GM10266 (cell line): ENCODE data around the gene CDH4.

Experiments used
- DNase-seq: peaks from one replicate; pipeline ENCODE4 v3.0.0; 2012; ENCODE audit errors: extremely low spot score
- TF ChIP-seq, protein P1 (sequence below): IDR thresholded peaks from 2 replicates; pipeline ENCODE4 v1.5.1; 2012; ENCODE audit warnings: mild to moderate bottlenecking, low read depth; ENCODE audit not compliant: control insufficient read depth, insufficient read depth; ENCODE audit errors: missing control alignments

Gene CDH4

DNA sequence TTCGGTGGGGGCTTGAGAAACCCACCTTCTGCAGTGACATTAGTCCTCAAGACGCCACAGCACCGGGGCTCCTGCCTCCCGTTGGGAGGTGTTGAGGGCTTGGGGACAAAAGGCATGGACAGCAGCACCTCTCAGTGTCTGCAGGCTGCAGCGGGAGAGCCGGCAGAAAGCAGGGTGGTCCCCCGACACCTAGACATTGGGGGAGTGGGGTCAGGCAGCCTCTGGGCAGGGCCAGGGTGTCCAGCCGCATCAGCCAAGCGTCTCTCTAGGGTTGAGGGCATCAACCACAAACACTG lies 549.0 kb downstream of the CDH4 start:
- TF ChIP-seq, protein P1, sequence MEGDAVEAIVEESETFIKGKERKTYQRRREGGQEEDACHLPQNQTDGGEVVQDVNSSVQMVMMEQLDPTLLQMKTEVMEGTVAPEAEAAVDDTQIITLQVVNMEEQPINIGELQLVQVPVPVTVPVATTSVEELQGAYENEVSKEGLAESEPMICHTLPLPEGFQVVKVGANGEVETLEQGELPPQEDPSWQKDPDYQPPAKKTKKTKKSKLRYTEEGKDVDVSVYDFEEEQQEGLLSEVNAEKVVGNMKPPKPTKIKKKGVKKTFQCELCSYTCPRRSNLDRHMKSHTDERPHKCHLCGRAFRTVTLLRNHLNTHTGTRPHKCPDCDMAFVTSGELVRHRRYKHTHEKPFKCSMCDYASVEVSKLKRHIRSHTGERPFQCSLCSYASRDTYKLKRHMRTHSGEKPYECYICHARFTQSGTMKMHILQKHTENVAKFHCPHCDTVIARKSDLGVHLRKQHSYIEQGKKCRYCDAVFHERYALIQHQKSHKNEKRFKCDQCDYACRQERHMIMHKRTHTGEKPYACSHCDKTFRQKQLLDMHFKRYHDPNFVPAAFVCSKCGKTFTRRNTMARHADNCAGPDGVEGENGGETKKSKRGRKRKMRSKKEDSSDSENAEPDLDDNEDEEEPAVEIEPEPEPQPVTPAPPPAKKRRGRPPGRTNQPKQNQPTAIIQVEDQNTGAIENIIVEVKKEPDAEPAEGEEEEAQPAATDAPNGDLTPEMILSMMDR: no peak
- DNase-seq: no peak

DNA sequence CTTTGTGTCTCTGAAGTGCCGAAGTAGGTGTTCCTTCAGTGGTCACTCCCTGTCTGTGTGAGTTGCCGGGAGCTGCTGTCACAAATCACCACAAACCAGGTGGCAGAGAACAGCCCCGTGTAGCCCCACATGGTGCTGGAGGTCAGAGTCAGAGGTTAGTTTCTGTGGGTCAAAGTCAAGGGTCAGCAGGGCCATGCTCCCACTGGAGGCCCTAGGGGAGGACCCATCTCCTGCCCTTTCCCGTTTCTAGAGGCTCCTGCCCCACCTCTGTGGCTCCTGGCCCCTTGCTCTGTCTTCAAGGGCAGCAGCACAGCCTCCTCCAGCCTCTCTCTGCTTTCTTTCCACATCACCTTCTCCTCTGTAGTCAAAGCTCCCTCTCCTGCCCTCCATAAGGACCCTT lies 549.4 kb downstream of the CDH4 start:
- TF ChIP-seq, protein P1: no peak
- no peak for DNase-seq

DNA sequence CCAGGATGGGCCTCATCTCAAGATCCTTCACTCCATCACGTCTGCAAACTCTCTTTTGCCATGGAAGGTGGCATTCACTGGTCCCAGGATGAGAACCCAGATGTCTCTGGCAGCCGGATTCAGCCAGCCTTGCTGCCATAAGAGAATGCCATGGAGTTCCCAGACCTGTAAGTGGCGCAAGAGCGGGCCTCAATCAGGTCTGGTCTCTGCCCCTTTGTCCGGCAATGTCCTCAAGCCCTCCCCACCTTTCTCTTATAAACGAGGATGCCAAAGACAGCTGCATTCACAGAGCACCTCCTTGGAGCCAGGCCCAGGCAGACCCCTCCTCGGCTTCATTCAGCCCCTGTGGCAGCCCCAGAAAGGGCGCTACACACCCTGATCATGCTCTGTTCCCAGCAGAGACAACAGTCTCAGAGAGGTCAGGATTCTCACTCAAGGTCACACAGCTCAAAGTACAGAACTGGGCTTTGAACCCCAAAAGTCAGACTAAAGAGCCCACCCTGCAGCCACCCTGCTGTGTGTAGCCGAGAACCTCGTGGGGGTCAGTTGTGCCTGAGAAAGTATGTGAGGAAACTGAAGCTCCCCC lies 549.9 kb downstream of the CDH4 start:
- TF ChIP-seq, protein P1: no peak

GRCh38 chr20:61802721-61803311 lies 550.8 kb downstream of the CDH4 start:
- TF ChIP-seq, protein P1: no peak
- no peak for DNase-seq

More for the DNA sequence above, 549.9 kb downstream of the CDH4 start:
- DNase-seq: no peak

GRCh38 chr20:61803416-61803914 lies 551.4 kb downstream of the CDH4 start:
- TF ChIP-seq, protein P1: no peak
- no peak for DNase-seq

DNA sequence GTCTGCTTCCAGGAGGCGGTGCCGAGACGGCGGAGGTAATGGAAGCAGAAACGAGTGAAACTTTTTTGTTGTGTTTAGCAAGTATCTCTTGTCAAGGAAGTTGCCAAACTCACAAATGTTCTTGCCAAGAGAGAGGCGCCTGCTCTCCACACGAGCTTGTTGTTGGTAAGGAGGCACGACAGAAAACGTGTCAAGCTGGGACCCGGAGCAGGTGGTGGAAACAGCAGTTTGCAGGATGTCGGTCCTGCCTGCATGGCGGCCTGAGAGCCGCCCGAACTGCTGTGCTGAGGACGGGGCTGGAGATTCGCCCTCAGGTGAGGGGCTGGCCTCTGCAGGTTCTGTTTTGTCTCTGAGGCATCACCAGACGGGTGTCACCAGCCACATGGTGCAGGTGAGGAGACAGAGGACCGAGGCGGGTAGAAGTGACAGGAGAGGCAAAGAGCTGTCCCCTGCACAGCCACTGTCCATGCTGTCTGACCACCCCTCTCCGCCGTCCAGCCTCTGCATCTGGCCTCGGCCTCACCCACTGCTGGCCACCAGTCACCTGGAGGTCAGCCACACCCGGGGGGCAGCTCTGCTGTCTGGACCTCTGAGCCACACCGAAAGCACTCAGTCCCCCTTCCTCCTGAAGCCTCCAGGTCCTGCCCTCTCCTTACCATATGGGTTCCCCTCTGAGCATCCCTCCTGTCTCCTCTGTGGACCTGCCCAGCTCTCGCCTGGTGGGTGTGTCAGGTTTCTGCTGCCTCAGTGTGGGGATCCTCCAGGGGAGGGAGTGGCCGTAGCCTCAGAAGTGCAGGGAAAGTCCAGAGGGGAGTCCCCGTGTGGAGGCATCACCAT lies 552.1 kb downstream of the CDH4 start:
- DNase-seq: no peak
- TF ChIP-seq, protein P1: no peak

DNA sequence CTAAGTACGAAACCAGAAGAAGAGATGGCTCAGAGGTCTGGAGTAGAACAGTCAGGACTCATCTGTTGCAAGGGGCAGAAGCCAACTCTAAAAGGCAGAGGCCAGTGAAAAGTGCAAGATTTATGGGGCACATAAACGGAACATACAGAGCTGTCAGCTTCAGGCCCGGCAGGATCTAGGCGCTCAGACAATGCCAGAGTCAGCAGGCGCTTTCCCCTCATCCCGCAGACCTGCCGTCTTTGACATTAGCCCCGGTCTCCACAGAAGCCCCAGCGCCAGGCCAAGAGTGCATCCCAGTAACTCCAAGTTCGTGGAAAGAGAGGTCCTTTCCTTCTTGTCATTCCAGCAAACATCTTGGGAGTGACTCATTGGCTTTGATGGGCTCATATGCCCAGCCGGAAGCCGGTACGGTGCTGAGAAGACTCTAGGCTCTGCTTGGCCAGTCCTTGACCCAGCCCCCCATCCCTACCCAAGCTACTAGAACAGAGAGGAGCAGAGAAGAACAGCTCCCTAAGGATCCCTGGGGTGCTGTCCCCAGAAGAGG lies 552.8 kb downstream of the CDH4 start:
- TF ChIP-seq, protein P1: no peak

More for the DNA sequence above, 552.8 kb downstream of the CDH4 start:
- no peak for DNase-seq
